GM19240 (cell line): ENCODE data around the gene PDE4D.
"Not testable (repeated sequence)": the region's sequence is repeated elsewhere in the genome, so short reads cannot be mapped to it uniquely, and the experiment has no call there.

Source experiments
- DNase-seq: peaks from one replicate; pipeline ENCODE4 v3.0.0; 2011; ENCODE audit warnings: low spot score; ENCODE audit not compliant: insufficient read length

PDE4D gene

GRCh38 chr5:59056599-59056998, 836.9 kb downstream of the PDE4D start:
- DNase-seq = not testable (repeated sequence)

GRCh38 chr5:59055745-59056448, 837.6 kb downstream of the PDE4D start:
- DNase-seq = no peak

- no peak for DNase-seq
Observed at GRCh38 chr5:59054963-59055528, 838.5 kb downstream of the PDE4D start.

- DNase-seq = no peak
Observed at GRCh38 chr5:59051951-59052350, 841.6 kb downstream of the PDE4D start.

- no peak for DNase-seq
Observed at GRCh38 chr5:59049095-59049494, 844.4 kb downstream of the PDE4D start.

GRCh38 chr5:59042201-59043055, 851.1 kb downstream of the PDE4D start:
- DNase-seq = no peak

GRCh38 chr5:59041355-59041754, 852.2 kb downstream of the PDE4D start:
- DNase-seq = no peak

GRCh38 chr5:59040804-59041201, 852.7 kb downstream of the PDE4D start:
- no peak for DNase-seq

- DNase-seq = no peak
Observed at GRCh38 chr5:59040024-59040803, 853.3 kb downstream of the PDE4D start.

GRCh38 chr5:59039296-59040023, 854.1 kb downstream of the PDE4D start:
- DNase-seq = peak; percentile 14

- peak; percentile 6 for DNase-seq
Observed at GRCh38 chr5:59038798-59039295, 854.7 kb downstream of the PDE4D start.

GRCh38 chr5:59037941-59038797, 855.4 kb downstream of the PDE4D start:
- no peak for DNase-seq

GRCh38 chr5:59037453-59037852, 856.1 kb downstream of the PDE4D start:
- DNase-seq = no peak

GRCh38 chr5:59037041-59037440, 856.5 kb downstream of the PDE4D start:
- DNase-seq = no peak

- no peak for DNase-seq
Observed at GRCh38 chr5:59036274-59036961, 857.1 kb downstream of the PDE4D start.

- no peak for DNase-seq
Observed at GRCh38 chr5:59035681-59036080, 857.8 kb downstream of the PDE4D start.

- peak; percentile 9 for DNase-seq
Observed at GRCh38 chr5:59034498-59035186, 858.9 kb downstream of the PDE4D start.

- DNase-seq = no peak
Observed at GRCh38 chr5:59027145-59027907, 866.2 kb downstream of the PDE4D start.
